Right ventricle myocardium inferior (tissue), 1 donor: ENCODE measurements around the gene MAP3K3. TPM values are rescaled to one million over a fixed set of nuclear protein-coding genes. Genes with fewer than 3 reads are reported as not detected.
A peak's percentile ranks its signal among the peaks of the same experiment; 100 is the strongest.

ENCODE experiments used
- ATAC-seq: fragments of 200-7000 bp; cut with Tn5 transposase; one replicate; pipeline ENCODE4 v1.9.1; 2020; ENCODE audit warnings: mild to moderate bottlenecking, moderate library complexity
- DNase-seq: peaks from one replicate; pipeline ENCODE4 v3.0.0; 2021; ENCODE audit errors: missing footprints
- intact Hi-C: fragments of 100-400 bp; cut with DNase I; formaldehyde crosslinking; loops from one replicate; pipeline ENCODE4 v1.11.0; 2022
- total RNA-seq: library from RNA; stranded (reverse); fragmentation: NEBNext Ultra II Directional; extraction: Animal tissue kit (Norgen Biotek cat#: 25700); gene quantifications from one replicate; pipeline ENCODE4 v1.2.1, GENCODE V29; 2021
- donor health status: DM: no; HTN: yes; CAD: no; lungs with severe emphysema.

MAP3K3 gene
- total RNA-seq, 1 donor from 2014 or later, result 38.4 TPM

DNA sequence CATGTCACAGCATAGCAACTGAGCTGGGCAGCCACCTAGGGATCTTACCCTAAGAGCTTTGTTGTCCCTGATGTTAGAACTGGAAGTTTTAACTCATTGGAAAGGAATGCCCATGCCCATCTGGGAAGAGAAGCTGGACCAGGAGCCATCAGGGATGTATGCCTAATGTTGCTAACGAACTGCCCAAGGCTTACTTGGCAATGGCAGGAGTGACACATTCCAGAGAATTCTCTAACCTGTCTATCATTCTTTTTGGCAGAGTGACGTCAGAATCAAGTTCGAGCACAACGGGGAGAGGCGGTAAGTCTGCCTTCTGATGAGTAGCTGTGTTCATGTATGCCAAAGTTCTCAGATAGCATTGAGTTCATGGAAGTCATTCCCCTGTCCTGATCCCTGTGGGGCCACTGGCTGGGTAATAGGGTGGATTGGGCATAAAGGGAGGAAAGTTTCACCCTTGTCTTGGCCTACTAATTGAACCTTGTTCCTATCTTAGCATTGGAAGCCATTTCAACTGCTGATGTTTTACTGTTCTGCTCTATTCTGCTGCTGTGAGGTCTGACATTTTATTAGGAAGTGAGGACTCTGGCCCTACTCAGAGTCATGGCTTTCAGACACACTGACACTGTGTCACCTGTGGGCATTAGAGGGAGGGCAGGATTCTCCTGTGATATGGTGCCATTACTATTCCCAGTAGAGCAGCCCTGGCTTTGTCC lies 23.7 kb downstream of the MAP3K3 start:
- peak; percentile 21 for ATAC-seq
- no peak for DNase-seq
- intact Hi-C loops, result no loop called here

GRCh38 chr17:63646488-63646806 lies 24.2 kb downstream of the MAP3K3 start:
- DNase-seq (no peak), ATAC-seq (peak; percentile 29)
- intact Hi-C loops, result no loop called here

DNA sequence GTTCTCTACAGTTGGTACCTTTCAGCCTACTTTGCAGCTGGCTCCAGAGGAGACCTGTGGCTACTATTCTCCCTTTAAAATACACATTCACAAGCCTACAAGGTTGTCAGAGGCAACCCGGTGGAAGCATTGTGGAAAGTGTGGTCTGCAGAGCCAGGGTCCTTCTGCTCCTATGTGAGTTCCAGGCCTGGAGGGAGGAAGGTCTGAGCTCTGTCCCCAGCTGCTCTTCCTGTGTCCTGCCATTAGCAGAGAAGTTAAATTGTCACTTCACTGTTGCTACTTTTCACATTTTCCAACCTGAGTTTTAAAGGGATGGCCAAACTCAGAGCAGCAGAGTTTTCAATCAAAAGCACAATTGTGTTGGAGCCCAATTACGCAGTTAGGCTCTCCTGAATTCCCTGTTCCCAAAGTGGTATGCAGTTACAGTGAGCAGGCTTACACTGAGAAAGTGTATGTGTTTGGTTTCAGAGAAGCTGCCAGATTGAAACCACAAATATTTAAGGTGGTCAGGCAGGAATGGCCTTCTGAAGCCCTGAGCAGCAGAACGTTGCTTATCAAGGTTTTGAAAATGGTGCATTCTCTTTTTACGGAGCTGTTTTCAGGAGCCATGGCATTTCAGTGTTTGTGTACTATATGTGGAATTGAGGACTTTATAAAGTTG lies 25.0 kb downstream of the MAP3K3 start:
- intact Hi-C loops, result no loop called here
- DNase-seq (no peak), ATAC-seq (no peak)

DNA sequence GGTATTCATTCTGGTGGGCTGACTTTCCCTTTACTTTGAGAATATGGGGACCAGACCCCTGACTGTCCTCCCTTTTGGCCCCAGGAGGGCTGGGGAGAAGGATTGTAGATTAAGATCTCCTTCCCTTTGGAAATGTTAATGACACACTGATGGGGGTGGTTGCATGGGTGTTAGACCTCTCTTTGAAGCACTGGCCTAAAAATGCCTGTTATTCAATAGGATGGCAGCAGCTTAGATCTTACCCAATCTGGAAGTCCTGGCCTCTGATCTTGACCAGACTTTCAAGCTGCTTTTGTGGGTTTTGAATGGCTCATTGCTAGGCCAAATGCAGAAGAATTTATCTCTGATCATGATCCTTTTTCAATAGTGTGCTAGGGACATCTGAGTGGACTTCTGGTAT lies 25.7 kb downstream of the MAP3K3 start:
- no peak for ATAC-seq
- DNase-seq, result no peak
- intact Hi-C loops, result no loop called here

DNA sequence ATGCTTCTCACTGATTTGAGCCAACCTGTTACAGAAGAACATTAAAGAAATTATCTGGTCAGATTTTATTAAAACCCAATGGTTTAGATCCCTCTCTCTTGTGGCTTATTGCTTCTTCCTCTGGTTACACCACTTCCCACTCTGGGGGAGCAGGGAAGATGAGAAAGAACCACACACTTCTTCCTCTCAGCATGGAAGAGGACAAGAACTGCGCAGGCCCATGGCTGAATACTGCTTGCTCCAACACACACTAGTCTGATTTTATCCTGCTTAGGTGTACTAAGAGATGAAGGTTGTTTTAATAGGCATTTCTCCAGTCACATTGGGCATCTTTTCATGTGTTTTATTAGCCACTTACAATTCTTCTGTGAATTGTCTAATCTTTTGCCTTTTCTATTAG lies 27.6 kb downstream of the MAP3K3 start:
- DNase-seq (no peak), ATAC-seq (no peak)
- intact Hi-C loops, result no loop called here

DNA sequence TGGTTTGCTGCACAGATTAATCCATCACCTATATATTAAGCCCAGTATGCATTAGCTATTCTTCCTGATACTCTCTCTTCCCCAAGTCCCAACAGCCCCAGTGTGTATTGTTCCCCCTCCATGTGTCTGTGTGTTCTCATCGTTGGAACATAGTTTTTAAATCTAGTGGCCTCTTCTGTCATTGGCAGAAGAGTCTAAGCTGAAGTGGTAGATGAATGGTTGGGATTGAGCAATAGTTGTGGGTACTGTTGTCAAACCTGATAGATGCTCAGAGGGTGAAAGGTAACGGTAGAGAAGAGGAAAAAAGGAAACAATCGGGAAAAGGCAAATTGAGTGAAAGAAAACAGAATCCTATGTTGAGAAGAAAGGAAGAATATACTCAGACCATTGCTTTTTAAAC lies 29.9 kb downstream of the MAP3K3 start:
- peak; percentile 49 for ATAC-seq
- no peak for DNase-seq
- intact Hi-C loops, result no loop called here

DNA sequence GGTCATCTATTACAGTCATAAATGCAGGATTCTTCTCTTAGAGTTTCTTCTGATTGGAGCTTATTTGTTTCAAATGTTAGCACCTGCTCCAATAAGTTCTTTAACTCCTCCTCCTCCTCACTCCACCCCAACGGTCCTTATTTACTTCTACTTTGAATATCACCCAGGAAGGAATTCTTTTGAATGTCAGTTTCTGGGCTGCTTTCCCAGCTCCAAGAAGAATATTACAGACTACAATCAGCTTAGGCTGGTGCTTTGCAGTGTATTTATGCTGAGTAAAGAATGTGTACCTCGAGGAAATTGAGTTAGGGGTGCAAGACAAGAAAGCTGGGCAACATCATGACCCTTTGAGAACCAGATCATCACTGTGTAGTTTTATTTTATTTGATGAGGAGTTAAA lies 30.8 kb downstream of the MAP3K3 start:
- peak; percentile 30 for ATAC-seq
- DNase-seq, result no peak
- intact Hi-C loops, result no loop called here

GRCh38 chr17:63657786-63658185 lies 35.6 kb downstream of the MAP3K3 start:
- no peak for ATAC-seq
- intact Hi-C loops, result no loop called here
- DNase-seq, result no peak

DNA sequence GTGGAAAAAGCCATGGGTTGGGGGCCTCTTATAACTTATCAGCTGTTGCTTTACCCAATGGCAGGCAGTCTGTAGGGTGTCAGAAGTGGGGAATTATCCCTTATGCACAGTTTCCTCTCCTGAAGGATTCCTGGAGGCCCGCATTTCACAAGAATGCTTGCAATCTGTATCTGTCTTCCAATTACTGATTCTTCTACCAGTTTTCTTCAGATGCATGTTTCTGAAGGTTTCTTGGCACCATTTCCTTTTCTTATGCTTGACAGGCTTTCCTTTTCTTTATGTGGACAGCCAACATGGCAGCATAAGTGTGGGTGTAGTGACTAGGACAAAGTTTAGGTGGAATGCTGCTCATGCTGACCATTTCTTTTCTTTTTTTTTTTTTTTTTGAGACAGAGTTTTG lies 36.1 kb downstream of the MAP3K3 start:
- no peak for DNase-seq
- ATAC-seq, result no peak
- intact Hi-C loops, result no loop called here

DNA sequence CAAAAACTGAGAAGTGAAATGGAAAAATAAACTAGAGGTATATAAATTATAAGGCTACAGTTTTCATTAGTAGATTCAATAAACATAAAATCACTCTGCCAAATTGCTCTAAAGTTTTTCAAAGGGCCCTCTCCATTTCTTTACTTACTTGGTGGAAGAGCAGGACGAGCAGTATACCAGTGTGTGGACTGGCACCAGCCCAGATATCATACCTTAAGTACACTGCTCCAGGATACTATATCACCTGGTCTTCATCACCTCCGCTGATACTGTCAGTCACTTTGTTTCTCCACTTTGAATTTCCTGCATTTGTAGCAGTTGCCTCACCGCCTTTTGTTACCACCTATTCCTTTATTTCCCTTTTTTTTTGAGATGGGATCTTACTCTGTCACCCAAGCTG lies 37.6 kb downstream of the MAP3K3 start:
- intact Hi-C loops, result no loop called here
- DNase-seq (no peak), ATAC-seq (no peak)

GRCh38 chr17:63665527-63666214 lies 43.5 kb downstream of the MAP3K3 start:
- intact Hi-C loops, result no loop called here
- peak; percentile 72 for ATAC-seq

GRCh38 chr17:63672856-63673255 lies 50.6 kb downstream of the MAP3K3 start:
- intact Hi-C loops, result no loop called here
- no peak for ATAC-seq

More at GRCh38 chr17:63665527-63666214, 43.5 kb downstream of the MAP3K3 start:
- DNase-seq, result no peak

GRCh38 chr17:63675231-63675606 lies 53.0 kb downstream of the MAP3K3 start:
- DNase-seq (no peak), ATAC-seq (peak; percentile 73)
- intact Hi-C loops, result no loop called here

More at GRCh38 chr17:63672856-63673255, 50.6 kb downstream of the MAP3K3 start:
- DNase-seq, result no peak

- peak; percentile 79 for DNase-seq
- ATAC-seq, result peak; percentile 76
- intact Hi-C loops, result no loop called here
These were observed 53.7 kb downstream of the MAP3K3 start for GRCh38 chr17:63675607-63676546.

GRCh38 chr17:63676584-63676983 lies 54.4 kb downstream of the MAP3K3 start:
- intact Hi-C loops, result no loop called here
- DNase-seq (no peak), ATAC-seq (no peak)

- no peak for DNase-seq
- intact Hi-C loops, result no loop called here
- ATAC-seq, result no peak
These were observed 57.0 kb downstream of the MAP3K3 start for GRCh38 chr17:63679214-63679613.

DNA sequence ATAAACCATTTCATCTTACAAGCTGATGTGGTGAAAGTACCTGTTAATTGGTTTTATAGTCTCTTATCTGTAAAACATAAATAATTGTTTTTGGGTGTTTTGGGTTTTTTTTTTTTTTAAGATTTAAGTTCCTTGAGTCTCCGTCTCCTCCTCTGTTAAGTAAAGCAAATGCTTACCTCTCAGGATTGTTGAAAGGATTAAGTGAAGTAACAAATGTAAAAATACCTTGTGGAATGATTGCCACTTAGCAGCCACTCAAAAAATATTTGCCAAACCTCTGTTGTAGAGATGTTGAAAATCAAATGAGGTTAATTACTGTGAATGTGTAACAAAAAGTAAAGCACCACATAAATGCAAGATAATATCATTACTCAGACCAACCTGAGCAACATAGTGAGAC lies 58.5 kb downstream of the MAP3K3 start:
- ATAC-seq (no peak), DNase-seq (no peak)
- intact Hi-C loops, result no loop called here

- DNase-seq (no peak), ATAC-seq (peak; percentile 32)
- intact Hi-C loops, result no loop called here
These were observed 59.3 kb downstream of the MAP3K3 start for GRCh38 chr17:63681530-63681929.

DNA sequence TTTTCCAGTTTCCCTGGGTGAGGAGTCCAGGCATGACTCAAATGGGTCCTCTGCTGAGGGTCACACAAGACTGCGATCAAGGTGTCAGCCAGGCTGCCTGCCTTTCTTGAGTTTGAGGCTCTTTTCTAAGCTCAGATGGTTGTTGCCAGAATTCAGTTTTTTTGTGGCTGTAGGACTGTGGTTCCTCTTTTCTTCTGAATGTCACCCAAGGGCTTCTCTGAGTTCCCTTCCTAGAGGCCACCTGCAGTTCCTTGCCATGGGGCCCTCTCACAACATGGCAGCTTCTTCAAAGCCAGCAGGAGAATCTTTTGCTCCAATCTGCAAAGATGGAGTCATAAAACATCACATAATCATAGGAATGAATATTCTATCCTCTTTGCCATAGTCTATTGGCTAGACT lies 60.2 kb downstream of the MAP3K3 start:
- ATAC-seq (no peak), DNase-seq (no peak)
- intact Hi-C loops, result no loop called here
